Prostate gland (tissue), 2 donors: ENCODE data around the gene RSPH1. TPM values are rescaled to one million over a fixed set of nuclear protein-coding genes. Genes with fewer than 3 reads are reported as not detected.

Experiments used
- DNase-seq: peaks from one replicate; pipeline ENCODE4 v3.0.0-alpha.2; 2019; ENCODE audit warnings: low spot score
- H3K27ac ChIP-seq, 2 donors: fragments of 200-600 bp; sonication (generic); 2 replicates each; pipeline ENCODE4 v1.5.1; 2017 to 2019
- H3K27me3 ChIP-seq: fragments of 200-600 bp; sonication (generic); replicated peaks from 2 replicates; pipeline ENCODE4 v1.5.1; 2019; ENCODE audit not compliant: insufficient read depth
- H3K36me3 ChIP-seq, 2 donors: fragments of 200-600 bp; sonication (generic); 1 replicate in 1 of 2; 2 replicates in 1 of 2; pipeline versions ENCODE4 v1.5.1 to v1.8.1; 2017 to 2019
- H3K4me1 ChIP-seq: fragments of 200-600 bp; sonication (generic); replicated peaks from 2 replicates; pipeline ENCODE4 v1.5.1; 2019
- H3K4me3 ChIP-seq, 2 donors: fragments of 200-600 bp; sonication (generic); 2 replicates each; pipeline ENCODE4 v1.5.1; 2017 to 2019
- H3K9me3 ChIP-seq: fragments of 200-600 bp; sonication (generic); 2 replicates; pipeline ENCODE4 v1.5.1; 2017
- POLR2A ChIP-seq: fragments of 450-650 bp; IDR thresholded peaks from one replicate; pipeline ENCODE4 v1.6.1; 2016; ENCODE audit warnings: antibody characterized with exemption, mild to moderate bottlenecking
- POLR2AphosphoS5 ChIP-seq: sonication (generic); formaldehyde crosslinking; IDR thresholded peaks from one replicate; pipeline ENCODE4 v1.6.1; 2017; ENCODE audit warnings: antibody characterized with exemption
- WGBS: methylation state at CpG from one replicate; pipeline ENCODE4 v1.1.5; 2018; 5-methylcytosine and 5-hydroxymethylcytosine counted together
- intact Hi-C: fragments of 100-400 bp; cut with DNase I; formaldehyde crosslinking; loops from one replicate; pipeline ENCODE4 v1.14.2; 2022
- total RNA-seq, 2 donors: library from RNA; depleted of rRNA; stranded (reverse); fragments of >200 nt; gene quantifications; one replicate each; pipeline ENCODE4 v1.1.0, GENCODE V29; 2016
- TF ChIP-seq, protein P1 (sequence below), 4 experiments: fragments of 200-600 bp in 2 of 4; fragments of 450-650 bp in 2 of 4; sonication (generic) in 2 of 4; IDR thresholded peaks; 1 replicate in 3 of 4; 2 replicates in 1 of 4; pipeline ENCODE4 v1.5.1; 2016 to 2019; ENCODE audit warnings: antibody characterized with exemption in 4 of 4, mild to moderate bottlenecking in 2 of 4, moderate library complexity in 2 of 4

Gene RSPH1
- total RNA-seq, 2 donors from 2014 or later, result 1.6 to 2.6 TPM

DNA sequence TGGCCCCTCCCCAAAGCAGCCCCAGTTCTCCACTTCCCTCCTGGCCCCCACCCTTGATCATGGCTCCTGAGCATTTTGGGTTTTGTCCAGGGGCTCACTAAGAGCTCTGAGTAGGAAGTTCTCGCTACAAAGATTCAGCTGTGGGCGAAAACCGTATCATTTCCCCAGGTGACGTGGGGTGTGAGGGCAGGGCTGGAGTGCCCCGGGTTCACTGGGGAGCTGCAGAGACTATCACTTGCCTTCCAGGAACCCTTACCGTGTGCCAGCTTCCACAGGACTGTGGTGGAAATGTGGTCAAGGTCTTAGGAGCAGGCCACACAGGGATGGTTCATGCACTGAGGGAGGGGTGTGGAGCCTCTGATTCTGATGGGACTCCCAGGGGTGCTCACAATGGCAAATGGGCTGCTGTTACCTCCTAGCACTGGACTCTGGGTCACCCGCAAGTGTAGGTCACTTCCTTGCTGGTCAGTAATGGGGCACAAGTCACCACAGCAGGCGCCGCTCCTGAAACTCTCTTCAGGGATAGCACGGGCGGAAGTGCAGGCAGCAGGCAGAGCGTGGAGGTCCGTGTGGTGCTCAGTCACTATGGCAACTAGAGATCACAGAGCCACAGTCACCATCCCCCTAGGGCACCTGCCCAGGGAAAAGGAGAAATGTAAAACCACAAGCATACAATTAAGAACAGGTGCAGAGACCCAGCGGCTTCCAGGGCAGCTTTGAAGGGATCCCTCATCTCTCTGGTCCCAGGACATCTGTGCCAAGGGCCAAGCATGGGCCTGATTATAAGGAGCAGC lies 35.4 kb downstream of the RSPH1 start:
- no peak for DNase-seq
- H3K36me3 ChIP-seq, result no peaks in the 10 kb centered on the region
- H3K4me1 ChIP-seq, result no peaks in the 10 kb centered on the region
- no peak overlapping the region for H3K27ac ChIP-seq
- no peaks in the 10 kb centered on the region for H3K9me3 ChIP-seq
- TF ChIP-seq, protein P1, sequence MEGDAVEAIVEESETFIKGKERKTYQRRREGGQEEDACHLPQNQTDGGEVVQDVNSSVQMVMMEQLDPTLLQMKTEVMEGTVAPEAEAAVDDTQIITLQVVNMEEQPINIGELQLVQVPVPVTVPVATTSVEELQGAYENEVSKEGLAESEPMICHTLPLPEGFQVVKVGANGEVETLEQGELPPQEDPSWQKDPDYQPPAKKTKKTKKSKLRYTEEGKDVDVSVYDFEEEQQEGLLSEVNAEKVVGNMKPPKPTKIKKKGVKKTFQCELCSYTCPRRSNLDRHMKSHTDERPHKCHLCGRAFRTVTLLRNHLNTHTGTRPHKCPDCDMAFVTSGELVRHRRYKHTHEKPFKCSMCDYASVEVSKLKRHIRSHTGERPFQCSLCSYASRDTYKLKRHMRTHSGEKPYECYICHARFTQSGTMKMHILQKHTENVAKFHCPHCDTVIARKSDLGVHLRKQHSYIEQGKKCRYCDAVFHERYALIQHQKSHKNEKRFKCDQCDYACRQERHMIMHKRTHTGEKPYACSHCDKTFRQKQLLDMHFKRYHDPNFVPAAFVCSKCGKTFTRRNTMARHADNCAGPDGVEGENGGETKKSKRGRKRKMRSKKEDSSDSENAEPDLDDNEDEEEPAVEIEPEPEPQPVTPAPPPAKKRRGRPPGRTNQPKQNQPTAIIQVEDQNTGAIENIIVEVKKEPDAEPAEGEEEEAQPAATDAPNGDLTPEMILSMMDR (IDR thresholded peaks at IDR 0.05), result no peak
- WGBS, result 71% methylated on average over 14 of the region's 14 CpGs
- H3K27me3 ChIP-seq, result no peaks in the 10 kb centered on the region
- no peak overlapping the region for H3K4me3 ChIP-seq
- intact Hi-C loops, result no loop called here

DNA sequence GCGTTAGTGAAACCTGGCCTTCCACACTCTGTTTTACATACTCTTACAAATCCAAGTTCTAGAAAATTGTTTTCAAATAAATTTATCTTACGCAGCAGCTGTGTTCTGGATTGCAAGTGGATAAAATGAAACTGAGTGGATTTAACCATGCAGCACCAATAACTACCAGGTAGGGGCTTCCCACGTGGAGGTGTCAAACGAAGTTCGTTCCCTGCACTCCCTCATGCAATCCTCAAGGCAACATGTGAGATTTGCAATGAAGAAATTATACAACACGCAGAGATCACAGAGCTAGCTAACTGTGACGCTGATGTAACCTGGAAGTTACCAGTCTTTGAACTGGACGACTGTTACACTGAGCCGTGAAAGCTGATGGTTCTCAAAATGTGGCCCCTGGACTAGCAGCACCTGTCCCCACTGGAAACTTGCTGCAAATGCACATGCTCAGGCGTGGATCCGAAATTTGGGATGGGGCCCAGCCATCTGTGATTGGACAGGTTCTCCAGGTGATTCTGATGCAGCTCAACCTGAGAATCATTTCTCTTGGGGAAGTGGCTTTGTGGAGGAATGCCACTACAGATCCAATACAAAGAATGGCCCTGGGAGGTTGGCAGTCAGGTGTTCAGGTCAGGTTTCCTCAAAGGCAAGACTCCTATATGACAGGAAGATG lies 36.3 kb downstream of the RSPH1 start:
- TF ChIP-seq POLR2A, result no peak
- TF ChIP-seq, protein P1 (IDR thresholded peaks at IDR 0.05), result no peak
- TF ChIP-seq POLR2AphosphoS5, result no peak
- H3K4me3 ChIP-seq, result no peak overlapping the region
- H3K4me1 ChIP-seq, result no peaks in the 10 kb centered on the region
- no peaks in the 10 kb centered on the region for H3K27me3 ChIP-seq
- no peaks in the 10 kb centered on the region for H3K9me3 ChIP-seq
- peak overlapping the region in 1 of 2 donors; percentile 58 for H3K27ac ChIP-seq
- no peaks in the 10 kb centered on the region for H3K36me3 ChIP-seq
- intact Hi-C loops, result no loop called here
- no peak for DNase-seq
- WGBS, result 84% methylated on average over 11 of the region's 11 CpGs

DNA sequence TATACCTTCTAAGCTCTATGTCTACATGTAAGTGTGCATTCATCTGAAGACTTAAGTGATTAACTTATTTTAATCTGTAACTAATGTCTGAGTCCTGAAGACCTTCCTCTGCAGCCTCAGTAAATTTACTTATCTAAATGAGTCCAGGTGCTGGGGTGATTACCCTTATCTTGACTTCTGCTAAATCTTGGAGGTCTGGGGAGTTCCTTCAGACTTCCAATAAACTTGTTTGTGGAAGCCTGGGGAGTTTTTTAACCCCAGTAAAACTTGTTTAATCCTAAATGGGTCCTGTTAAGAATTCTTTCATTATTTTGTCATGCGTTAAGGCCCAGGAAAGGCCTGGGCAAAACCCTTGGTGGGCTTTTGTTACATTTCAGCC lies 37.0 kb downstream of the RSPH1 start:
- TF ChIP-seq, protein P1 (IDR thresholded peaks at IDR 0.05), result no peak
- TF ChIP-seq POLR2A (no peak), POLR2AphosphoS5 (no peak)
- 41% methylated on average over 1 of the region's 1 CpG for WGBS

DNA sequence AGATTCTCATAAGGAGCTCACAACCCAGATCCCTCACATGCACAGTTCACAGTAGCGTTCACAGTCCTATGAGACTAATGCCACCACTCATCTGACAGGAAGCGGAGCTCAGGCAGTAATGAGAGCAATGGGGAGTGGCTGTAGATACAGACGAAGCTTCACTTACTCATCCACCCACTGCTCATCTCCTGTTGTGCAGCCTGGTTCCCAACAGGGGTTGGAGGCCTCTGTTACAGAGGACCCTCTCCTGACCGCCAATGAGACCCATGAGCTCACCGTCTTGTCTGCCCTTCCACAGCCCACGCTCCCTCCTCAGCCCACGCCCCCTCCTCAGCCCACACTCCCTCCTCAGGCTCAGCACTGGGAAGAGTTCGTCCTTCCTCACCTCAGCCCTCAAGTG lies 39.6 kb downstream of the RSPH1 start:
- TF ChIP-seq, protein P1 (IDR thresholded peaks at IDR 0.05), result no peak
- TF ChIP-seq POLR2AphosphoS5, result no peak
- TF ChIP-seq POLR2A, result no peak
- H3K4me3 ChIP-seq, result no peak overlapping the region
- no peak for DNase-seq
- H3K36me3 ChIP-seq, result no peaks in the 10 kb centered on the region
- no peaks in the 10 kb centered on the region for H3K27me3 ChIP-seq
- H3K4me1 ChIP-seq, result no peaks in the 10 kb centered on the region
- intact Hi-C loops, result no loop called here
- H3K27ac ChIP-seq, result no peak overlapping the region
- WGBS, result 85% methylated on average over 8 of the region's 8 CpGs
- no peaks in the 10 kb centered on the region for H3K9me3 ChIP-seq

More for the DNA sequence above, 37.0 kb downstream of the RSPH1 start:
- intact Hi-C loops, result no loop called here
- no peaks in the 10 kb centered on the region for H3K9me3 ChIP-seq
- H3K4me3 ChIP-seq, result no peak overlapping the region
- H3K36me3 ChIP-seq, result no peaks in the 10 kb centered on the region
- DNase-seq, result no peak
- no peaks in the 10 kb centered on the region for H3K27me3 ChIP-seq
- no peaks in the 10 kb centered on the region for H3K4me1 ChIP-seq
- peak overlapping the region in 1 of 2 donors; percentile 58 for H3K27ac ChIP-seq
